ENCODE measurements around the gene C2orf72. TPM values are rescaled to one million over a fixed set of nuclear protein-coding genes. Genes with fewer than 3 reads are reported as not detected.

The C2orf72 gene
- total and polyA plus RNA-seq, 2 of the 13 experiments (the other 11 are each of a cell fraction or from before 2014, with no cell fraction given) = 147 to 203 TPM

DNA sequence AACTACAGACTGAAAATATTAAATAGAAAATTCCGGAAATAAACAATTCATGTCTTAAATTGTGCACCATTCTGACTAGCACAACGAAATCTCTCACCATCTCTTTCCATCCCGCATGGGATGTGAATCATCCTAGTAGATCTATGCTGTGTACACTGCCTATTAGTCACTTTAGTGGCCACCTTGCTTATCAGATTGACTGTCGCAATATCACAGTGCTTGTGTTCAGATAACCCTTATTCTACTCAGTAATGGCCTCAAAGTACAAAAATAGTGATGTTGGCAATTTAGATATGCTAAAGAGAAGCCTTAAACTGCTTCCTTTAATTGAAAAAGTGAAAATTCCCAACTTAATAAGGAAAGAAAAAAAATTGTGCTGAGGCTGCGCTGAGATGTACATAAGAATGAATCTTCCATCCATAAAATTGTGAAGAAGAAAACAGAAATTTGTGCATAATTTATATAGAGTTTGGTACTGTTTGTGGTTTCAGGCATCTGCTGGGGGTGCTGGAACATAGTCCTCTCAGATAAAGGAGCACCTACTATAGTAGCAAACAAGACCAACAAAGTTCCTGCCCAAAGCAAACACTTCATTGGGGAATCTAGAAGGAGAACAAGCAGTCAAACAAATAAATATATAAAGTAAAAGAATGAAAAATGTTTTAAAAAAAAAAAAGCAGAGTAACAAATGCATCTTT lies 31.4 kb downstream of the C2orf72 start (continued):
- TF ChIP-seq TBX3 (IDR thresholded peaks at IDR 0.05; ENCODE audit: borderline replicate concordance) (peak; percentile 74; the same call in 1 of the 2 replicates), SMAD3 (CRISPR knock-in tag; IDR thresholded peaks at IDR 0.05) (0 out of 2 replicates have a peak, but pooled peaks have one; percentile 28), FOSL2 (CRISPR knock-in tag; IDR thresholded peaks at IDR 0.05) (peak; percentile 98), SIN3B (IDR thresholded peaks at IDR 0.05; ENCODE audit: low read length) (no peak), TCF7 (IDR thresholded peaks at IDR 0.05; ENCODE audit: low read depth) (peak; percentile 53), ZNF598 (CRISPR knock-in tag; IDR thresholded peaks at IDR 0.05; ENCODE audit: borderline replicate concordance) (no peak), KDM5B (CRISPR knock-in tag; IDR thresholded peaks at IDR 0.05; ENCODE audit: borderline replicate concordance) (no peak), TGIF2 (CRISPR knock-in tag; IDR thresholded peaks at IDR 0.05) (no peak), TEAD3 (CRISPR knock-in tag; optimal IDR thresholded peaks at IDR 0.05; ENCODE audit: borderline replicate concordance) (no peak), ZNF614 (CRISPR knock-in tag; IDR thresholded peaks at IDR 0.05; ENCODE audit: borderline replicate concordance) (peak; percentile 72; the same call in 1 of the 2 replicates), MYPOP (CRISPR knock-in tag; IDR thresholded peaks at IDR 0.05) (no peak), FOXA3 (CRISPR knock-in tag; IDR thresholded peaks at IDR 0.05) (peak; percentile 96), ETV5 (CRISPR knock-in tag; IDR thresholded peaks at IDR 0.05; ENCODE audit: borderline replicate concordance) (peak; percentile 55; the same call in 1 of the 2 replicates), ZFX (CRISPR knock-in tag; IDR thresholded peaks at IDR 0.05; ENCODE audit: low read depth) (no peak), KLF16 (CRISPR knock-in tag; IDR thresholded peaks at IDR 0.05) (no peak), TCF12 (IDR thresholded peaks at IDR 0.05) (no peak), TCF12 (CRISPR knock-in tag; IDR thresholded peaks at IDR 0.05) (no peak), FOXK2 (IDR thresholded peaks at IDR 0.05) (peak; percentile 40; the same call in 1 of the 2 replicates), GATAD2A (CRISPR knock-in tag; IDR thresholded peaks at IDR 0.05) (peak; percentile 83), HOXA7 (CRISPR knock-in tag; IDR thresholded peaks at IDR 0.05) (no peak), PBX2 (CRISPR knock-in tag; IDR thresholded peaks at IDR 0.05) (no peak)
- TF ChIP-seq, protein P1, sequence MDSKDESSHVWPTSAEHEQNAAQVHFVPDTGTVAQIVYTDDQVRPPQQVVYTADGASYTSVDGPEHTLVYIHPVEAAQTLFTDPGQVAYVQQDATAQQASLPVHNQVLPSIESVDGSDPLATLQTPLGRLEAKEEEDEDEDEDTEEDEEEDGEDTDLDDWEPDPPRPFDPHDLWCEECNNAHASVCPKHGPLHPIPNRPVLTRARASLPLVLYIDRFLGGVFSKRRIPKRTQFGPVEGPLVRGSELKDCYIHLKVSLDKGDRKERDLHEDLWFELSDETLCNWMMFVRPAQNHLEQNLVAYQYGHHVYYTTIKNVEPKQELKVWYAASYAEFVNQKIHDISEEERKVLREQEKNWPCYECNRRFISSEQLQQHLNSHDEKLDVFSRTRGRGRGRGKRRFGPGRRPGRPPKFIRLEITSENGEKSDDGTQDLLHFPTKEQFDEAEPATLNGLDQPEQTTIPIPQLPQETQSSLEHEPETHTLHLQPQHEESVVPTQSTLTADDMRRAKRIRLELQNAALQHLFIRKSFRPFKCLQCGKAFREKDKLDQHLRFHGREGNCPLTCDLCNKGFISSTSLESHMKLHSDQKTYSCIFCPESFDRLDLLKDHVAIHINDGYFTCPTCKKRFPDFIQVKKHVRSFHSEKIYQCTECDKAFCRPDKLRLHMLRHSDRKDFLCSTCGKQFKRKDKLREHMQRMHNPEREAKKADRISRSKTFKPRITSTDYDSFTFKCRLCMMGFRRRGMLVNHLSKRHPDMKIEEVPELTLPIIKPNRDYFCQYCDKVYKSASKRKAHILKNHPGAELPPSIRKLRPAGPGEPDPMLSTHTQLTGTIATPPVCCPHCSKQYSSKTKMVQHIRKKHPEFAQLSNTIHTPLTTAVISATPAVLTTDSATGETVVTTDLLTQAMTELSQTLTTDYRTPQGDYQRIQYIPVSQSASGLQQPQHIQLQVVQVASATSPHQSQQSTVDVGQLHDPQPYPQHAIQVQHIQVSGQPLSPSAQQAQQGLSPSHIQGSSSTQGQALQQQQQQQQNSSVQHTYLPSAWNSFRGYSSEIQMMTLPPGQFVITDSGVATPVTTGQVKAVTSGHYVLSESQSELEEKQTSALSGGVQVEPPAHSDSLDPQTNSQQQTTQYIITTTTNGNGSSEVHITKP (CRISPR knock-in tag; IDR thresholded peaks at IDR 0.05; ENCODE audit: low read depth) = 0 out of 2 replicates have a peak, but pooled peaks have one; percentile 21
- TF ChIP-seq, protein P2, sequence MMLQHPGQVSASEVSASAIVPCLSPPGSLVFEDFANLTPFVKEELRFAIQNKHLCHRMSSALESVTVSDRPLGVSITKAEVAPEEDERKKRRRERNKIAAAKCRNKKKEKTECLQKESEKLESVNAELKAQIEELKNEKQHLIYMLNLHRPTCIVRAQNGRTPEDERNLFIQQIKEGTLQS (CRISPR knock-in tag; IDR thresholded peaks at IDR 0.05) = no peak; the same call in 1 of the 2 replicates
- TF ChIP-seq, protein P3, sequence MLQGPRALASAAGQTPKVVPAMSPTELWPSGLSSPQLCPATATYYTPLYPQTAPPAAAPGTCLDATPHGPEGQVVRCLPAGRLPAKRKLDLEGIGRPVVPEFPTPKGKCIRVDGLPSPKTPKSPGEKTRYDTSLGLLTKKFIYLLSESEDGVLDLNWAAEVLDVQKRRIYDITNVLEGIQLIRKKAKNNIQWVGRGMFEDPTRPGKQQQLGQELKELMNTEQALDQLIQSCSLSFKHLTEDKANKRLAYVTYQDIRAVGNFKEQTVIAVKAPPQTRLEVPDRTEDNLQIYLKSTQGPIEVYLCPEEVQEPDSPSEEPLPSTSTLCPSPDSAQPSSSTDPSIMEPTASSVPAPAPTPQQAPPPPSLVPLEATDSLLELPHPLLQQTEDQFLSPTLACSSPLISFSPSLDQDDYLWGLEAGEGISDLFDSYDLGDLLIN (CRISPR knock-in tag; IDR thresholded peaks at IDR 0.05; ENCODE audit: borderline replicate concordance) = no peak

Data from HepG2 (cell line).